GM21526 (cell line): ENCODE results near the gene EEIG2.

Experiments used
- ATAC-seq: cut with Tn5 transposase; IDR thresholded peaks from one replicate; pipeline ENCODE4 v1.9.1; 2021; ENCODE audit warnings: moderate library complexity; ENCODE audit not compliant: unreplicated experiment, low FRiP score

Gene EEIG2

DNA sequence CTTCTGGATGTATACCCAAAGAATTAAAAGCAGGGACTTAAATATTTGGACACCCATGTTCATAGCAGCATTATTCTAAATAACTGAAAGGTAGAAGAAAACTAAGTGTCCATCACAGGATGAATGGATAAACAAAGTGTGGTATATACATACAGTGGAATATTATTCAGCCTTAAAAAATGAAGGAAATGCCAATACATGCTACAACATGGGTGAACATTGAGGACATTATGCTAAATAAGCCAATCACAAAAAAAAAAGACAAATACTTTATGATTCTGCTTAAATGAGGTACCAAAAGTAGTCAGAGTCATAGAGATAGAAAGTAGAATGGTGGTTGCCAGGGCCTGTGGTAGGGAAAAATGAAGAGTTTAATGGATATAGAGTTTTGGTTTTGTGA lies 14.1 kb downstream of the EEIG2 start:
- no peak for ATAC-seq

DNA sequence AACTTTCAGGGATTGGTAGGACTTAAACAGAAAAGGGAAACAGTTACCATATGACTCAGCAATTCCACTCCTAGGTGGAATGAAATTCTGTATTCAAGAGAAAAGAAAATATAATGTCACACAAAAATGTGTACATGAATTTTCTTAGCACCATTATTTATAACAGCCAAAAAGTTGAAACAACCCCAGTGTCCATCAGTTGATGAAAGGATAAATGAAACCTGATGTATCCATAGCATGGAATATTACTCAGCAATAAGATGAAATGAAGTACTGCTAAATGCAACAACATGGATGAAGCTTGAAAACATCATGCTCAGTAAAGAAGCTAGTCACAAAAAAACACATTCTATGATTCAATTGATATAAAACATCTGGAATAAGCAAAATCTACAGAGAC lies 15.5 kb downstream of the EEIG2 start:
- ATAC-seq = no peak

DNA sequence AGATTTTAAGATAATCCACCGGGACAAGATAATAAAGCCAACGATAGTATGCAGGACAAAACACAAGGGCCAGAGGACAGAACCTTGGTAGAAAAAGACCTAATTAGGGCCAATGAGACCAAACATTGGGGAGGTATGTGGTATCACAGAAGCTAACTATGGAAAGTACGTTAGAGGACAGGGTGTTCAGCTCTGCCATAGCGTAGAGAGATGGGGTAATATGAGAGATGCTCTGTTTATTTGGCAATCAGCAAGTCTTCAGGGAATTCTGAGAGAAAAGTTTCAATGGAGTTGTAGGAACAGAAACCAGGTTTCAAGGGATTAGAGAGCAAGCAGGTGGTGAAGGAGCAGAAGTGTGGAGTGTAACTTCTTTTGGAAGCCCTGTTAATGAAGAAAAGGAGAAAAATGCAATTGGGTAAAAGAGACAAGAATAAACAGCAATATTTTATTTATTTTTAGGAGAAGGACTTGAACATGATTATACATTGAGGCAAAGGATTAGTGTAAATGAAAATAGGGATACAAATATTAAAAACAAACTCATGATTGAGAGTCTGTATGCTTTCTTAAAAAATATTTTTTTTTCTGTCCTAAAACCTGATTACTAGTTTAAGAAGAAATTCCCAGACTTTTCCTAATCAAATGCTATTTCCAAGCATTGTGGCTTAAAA lies 24.0 kb downstream of the EEIG2 start:
- ATAC-seq = no peak

DNA sequence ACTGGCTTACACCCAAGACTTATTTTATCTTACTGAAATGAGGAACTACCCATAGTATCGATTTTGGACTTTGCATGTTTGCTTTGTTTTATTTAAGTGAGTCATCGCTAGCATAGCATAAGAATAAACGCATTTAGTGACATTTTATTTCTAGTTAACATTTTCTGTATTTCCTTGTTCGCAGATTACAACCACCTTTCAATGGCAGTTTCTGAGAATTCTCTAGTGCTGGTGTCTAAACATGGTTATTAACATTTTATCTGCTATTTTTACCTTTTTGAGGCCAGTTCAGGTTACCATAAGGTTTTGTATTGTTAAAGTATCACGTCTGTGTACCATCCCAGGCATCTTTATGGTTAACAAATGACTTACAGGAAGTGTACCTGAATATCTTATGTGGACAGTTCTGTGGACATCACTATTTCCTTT lies 24.5 kb downstream of the EEIG2 start:
- ATAC-seq = no peak

DNA sequence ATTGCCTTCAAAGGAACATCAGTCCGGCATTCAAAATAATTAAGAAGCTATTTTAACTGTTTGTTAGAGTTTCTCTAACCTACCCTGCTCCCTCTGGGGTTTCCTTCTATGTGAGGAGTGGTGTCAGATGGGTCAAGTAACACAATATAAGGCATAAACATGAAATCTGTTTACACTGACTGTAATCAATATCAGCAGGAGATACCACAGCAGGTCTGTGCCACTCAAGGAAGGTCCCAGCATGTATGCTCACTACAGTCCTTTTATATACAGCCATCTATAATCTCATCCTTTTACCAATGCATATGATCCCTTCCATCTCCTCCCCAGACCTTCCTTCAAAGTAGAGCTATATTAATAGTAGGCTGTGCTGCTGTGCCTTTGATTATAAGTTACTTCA lies 25.4 kb downstream of the EEIG2 start:
- no peak for ATAC-seq

DNA sequence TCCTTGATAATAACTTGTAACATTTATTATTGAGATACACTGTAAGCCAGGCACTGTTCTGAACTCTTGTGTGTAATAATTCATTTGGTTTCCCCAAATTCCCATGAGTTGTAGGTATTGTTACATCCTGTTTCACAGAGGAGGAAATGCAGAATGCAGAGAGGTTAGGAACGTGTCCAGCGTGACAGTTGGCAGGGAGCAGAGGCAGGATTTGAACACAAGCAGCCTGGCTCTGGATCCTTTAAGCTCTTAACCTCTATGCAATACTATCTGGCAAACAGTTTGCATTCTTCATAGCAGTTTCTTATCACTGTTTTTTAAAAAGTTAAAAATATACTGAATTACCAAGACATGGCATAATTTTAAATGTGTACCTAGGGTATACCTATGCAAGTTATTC lies 30.5 kb downstream of the EEIG2 start:
- no peak for ATAC-seq

DNA sequence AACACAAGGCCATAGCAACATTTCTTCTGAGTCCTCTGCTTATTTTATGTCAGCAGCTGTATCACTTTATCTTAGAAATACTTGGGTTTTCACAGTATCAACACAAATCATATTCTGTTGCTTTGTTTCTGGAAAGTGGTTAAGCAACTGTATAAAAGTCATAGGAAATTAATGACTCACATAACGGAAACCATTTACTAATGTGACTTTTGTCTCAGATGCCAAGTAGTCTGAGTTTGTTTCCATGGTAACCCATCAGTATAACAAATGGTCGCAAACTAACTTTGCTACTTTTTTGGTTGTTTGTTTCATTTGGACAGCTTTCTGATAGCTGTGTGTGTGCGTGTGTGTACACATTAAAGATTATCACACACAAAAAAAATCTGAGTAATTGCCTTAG lies 31.1 kb downstream of the EEIG2 start:
- no peak for ATAC-seq

DNA sequence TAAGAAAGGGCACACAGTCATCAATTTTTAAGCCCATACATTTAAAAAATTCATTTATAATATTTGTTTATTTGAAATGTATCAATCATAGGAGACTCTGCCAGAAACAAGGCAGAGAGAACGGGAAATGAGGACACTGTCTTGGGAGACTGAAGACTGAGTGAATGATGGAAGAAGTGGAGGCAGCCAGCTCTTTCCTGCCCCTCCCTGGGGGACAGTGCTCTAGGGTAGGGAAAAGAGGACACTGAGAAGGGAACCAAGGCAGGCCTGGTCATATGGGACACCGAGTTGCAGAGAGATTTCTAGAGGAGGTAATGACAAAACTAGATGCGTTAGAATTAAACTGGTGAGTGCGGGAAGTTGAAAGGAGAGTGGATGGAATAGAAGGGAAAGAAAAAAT lies 31.6 kb downstream of the EEIG2 start:
- ATAC-seq = no peak

DNA sequence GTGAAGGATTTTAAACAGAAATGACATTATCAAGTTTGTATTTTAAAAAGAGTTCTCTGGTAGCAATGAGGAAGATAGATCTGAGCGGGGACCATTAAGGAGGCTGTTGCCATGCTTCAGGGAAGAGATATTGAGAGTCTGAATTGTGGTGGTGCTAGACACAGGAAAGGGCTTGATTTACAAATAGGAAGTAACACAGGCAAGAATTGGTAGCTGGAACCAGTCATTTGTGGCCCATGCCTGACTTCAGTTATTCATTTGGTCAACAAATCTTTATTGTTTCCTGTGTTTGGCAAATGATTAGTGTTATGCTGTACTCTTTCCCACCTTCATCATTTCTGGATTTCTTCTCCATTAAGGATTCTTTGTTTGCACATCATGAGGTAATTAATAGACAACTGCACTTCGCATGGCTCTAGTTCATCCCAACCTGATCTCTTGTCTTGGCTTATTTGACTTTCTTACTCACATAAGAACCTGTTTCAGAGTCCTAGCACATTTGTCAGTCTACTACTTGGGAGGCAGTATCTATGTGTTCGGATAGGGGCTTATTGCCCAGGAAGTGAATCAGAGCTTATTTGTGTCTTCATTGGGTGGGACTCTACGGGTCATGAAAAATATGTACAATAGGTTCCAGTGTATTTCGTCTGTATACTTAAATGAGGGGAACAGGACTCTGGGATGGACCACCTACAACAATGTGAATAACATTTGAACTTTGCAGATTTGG lies 32.3 kb downstream of the EEIG2 start:
- ATAC-seq = no peak

DNA sequence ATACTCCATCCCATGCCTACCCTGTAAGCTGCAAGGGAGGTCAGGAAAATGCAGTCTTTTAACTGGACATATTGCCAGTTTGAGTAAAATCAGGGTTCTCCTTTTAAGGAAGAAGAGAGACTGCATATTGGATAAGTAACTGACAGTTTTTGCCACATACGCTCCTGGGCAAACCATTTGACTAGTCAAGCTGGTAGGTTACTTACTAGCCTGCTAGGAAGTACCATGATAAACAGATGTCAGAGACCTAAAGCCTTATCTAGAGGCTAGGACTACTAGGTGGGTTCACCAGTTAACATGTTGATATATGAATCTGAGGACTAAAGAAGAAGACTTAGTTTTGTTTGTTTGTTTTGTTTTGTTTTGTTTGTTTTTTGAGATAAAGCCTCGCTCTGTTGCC lies 33.5 kb downstream of the EEIG2 start:
- ATAC-seq = no peak

DNA sequence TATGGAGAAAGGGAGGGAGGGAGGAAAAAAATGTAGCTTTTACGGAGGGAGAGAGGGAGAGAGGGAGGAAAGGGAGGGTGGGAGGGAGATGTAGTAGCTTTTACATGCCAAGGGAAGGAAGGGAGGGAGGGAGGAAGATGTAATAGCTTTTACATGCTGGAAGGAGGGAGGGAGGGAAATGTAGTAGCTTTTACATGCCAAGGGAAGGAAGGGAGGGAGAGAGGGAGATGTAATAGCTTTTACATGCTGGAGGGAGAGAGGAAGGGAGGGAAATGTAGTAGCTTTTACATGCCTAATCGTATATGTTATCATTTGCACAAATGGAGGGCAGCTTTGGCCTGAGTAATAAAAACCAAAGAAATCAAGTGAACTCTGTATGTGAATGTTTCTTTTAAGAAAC lies 35.6 kb downstream of the EEIG2 start:
- ATAC-seq = no peak

DNA sequence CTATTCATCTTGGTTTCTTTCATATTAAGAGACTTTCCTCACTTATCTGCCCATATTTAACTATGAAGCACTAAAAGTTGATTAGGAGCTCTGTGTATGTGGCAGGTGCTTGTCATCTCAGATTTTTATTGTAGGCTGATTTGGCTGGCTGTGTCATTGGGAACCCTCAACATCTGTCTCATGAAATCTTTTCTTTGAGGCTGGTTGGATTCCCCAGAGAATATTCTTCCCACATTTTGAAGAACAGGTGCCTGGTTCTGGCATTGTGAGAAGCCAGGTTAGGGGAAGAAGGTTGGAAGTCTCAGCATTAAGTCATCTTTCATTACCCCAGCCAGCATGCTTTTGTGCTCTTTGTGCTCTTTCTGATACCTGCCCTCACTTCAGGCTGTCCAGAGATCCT lies 37.1 kb downstream of the EEIG2 start:
- no peak for ATAC-seq

DNA sequence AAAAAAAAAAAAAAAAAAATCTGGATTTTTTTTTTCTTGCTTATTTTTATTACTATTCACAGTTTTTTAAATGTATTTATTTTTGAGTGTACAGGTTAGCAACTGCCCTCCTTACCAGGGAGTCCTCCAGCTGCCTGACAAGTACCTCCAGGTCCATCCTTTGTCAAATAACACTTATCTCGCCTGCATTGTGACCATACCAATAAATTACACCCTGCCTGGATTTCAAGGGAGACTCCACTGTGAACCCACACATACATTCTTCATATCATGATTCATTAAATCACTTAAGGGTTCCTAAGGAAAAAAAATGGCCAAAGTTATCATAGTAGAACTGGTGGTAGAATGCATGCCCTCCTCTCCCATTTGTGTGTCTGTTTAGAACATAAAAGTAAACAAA lies 38.4 kb downstream of the EEIG2 start:
- no peak for ATAC-seq

DNA sequence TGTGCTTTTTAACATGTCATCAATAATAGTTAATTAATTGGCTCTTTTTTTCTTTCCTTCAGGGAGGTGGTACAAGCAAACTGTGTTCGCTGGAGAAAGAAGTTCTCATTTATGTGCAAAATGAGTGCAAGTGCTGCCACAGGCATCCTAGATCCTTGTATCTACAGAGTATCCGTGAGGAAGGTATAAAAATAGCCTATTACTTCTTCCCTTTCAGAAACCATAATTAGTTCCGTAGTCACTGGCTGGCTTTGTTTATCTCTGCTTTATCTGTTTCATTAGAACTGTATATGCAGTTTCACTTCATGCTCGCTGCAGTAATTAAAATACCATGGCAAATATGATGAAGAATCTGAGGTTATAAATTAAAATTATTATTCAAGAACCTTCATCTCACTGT lies 40.6 kb downstream of the EEIG2 start:
- no peak for ATAC-seq

DNA sequence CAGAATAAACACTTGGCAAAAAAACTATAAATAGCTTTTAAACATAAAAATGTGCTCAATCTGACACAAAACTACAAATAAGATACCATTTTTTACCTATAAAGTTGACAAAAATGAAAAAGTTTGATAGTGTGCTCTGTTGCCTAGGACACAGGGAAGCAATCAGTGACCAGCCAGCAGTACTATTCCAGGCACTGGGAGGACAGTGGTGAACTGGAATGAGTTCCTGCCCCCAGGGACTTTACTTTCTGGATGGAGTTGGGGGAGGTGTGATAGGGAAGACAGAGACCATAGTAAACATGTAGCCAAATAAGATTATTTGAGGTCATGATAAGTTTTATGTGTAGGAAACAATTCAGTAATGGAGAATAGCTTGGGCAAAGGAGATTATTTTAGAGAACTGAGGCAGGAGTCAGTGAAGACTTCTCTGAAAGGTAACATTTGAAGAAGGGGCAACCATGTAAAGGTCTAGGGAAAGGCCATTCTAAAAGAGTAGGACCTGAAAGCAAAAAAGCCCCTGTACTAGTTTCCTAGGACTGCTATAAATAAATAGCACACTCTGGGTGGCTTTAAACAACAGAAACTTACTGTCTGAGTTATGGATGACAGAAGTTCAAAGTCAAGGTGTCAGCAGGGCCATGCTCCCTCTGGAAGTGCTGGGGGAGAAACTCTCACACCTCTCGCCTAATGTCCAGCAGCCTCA lies 42.0 kb downstream of the EEIG2 start:
- no peak for ATAC-seq

DNA sequence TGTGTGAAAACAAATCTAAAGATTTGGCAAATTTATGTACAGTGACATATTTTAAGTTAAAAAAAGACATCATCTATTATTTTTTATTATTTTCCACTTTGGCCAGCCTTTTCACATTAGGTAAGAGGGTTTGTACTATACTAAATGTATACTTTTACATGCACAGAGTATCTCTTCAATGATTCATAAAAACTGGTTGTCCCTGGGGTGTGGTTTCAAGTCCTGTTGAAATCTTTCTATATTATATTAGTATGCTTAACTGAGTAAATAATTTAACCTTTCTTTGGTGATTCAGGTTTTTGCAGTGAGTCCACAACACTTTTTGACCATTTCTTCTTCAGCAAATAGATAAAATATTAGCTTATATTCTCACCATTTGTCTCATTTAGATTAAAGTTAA lies 45.7 kb downstream of the EEIG2 start:
- no peak for ATAC-seq

DNA sequence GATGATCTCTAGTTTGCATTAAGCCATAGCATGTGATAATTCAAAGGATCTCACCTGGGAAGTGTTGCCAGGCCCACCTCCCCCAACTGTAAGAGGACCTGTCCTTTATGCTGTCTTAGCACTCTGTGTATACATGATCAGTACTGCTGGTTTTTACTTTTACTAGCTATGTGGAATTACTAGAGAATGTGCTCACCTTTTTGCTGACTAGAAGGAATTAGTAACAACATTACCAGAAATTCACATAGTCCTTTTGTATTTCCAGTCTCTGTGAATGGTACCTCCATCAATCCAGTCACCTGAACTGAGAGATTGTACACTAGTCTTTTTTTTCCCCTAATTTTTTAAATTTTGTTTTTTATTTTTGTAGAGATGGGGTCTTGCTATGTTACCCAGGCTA lies 46.6 kb downstream of the EEIG2 start:
- ATAC-seq = no peak

DNA sequence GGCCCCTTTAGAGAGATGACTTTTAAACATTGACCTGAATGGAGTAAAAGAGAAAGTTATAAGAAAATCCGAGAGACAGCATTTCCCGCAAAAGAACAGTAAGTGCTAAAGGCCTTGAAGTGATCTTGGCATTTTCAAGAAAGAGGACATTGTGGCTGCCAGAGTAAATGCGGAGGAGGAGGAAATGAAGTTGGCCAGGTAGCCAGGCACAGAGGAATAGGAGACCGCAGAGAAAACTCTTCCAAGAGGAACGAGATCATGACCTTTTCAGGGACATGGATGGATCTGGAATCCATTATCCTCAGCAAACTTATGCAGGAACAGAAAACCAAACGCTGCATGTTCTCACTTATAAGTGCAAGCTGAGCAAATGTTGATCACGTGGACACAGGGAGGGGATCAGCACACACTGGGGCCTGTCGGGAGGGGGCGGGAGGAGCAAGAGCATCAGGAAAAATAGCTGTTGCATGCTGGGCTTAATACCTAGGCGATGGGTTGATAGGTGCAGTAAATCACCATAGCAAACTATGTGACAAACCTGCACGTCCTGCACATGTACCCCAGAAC lies 49.7 kb downstream of the EEIG2 start:
- ATAC-seq = no peak
